Calu3 (cell line): ENCODE measurements around the gene DCHS2. TPM values are rescaled to one million over a fixed set of nuclear protein-coding genes. Genes with fewer than 3 reads are reported as not detected.

Experiments used
- BruUV-seq: library from RNA; stranded (reverse); fragments of 400-500 nt; replicated peaks from 2 replicates; lab custom pipeline; 2021; lab: Mats Ljungman, UMichigan
- CTCF ChIA-PET: fragments of 300-600 bp; sonication (Branson Sonifier 250); formaldehyde crosslinking; loops from one replicate; lab custom pipeline; 2022; ENCODE audit warnings: antibody characterized with exemption; lab: Charles Lee
- DNase-seq: peaks from one replicate; pipeline ENCODE4 v3.0.0; 2022
- H3K27ac Mint-ChIP-seq: one replicate; pipeline ENCODE4 v1.8.0; 2022; ENCODE audit warnings: mixed read lengths; ENCODE audit not compliant: unreplicated experiment
- H3K27me3 Mint-ChIP-seq: one replicate; pipeline ENCODE4 v1.8.0; 2022; ENCODE audit warnings: mixed read lengths; ENCODE audit not compliant: unreplicated experiment
- H3K36me3 Mint-ChIP-seq: one replicate; pipeline ENCODE4 v1.8.0; 2022; ENCODE audit warnings: mild to moderate bottlenecking, moderate library complexity, mixed read lengths; ENCODE audit not compliant: insufficient read depth, unreplicated experiment
- H3K4me1 Mint-ChIP-seq: one replicate; pipeline ENCODE4 v1.8.0; 2022; ENCODE audit warnings: mild to moderate bottlenecking, low read depth, mixed read lengths; ENCODE audit not compliant: unreplicated experiment
- H3K4me3 Mint-ChIP-seq: one replicate; pipeline ENCODE4 v1.8.0; 2022; ENCODE audit warnings: mild to moderate bottlenecking, low read depth, moderate library complexity, mixed read lengths; ENCODE audit not compliant: unreplicated experiment
- H3K9me3 Mint-ChIP-seq: one replicate; pipeline ENCODE4 v1.8.0; 2022; ENCODE audit warnings: low read depth, mixed read lengths; ENCODE audit not compliant: unreplicated experiment
- intact Hi-C: fragments of 100-400 bp; cut with micrococcal nuclease; formaldehyde crosslinking; loops from one replicate; pipeline ENCODE4 v1.10.0; 2022; ENCODE audit not compliant: unreplicated experiment
- total RNA-seq: library from RNA; stranded (reverse); gene quantifications from 2 replicates; pipeline ENCODE4 v1.2.3, GENCODE V29; 2022
- TF ChIP-seq, protein P1 (sequence below): fragments of 200-600 bp; IDR thresholded peaks from one replicate; pipeline ENCODE4 v1.8.0; 2022; ENCODE audit warnings: antibody characterized with exemption; ENCODE audit not compliant: unreplicated experiment

DCHS2 gene
- total RNA-seq, 1 experiment from 2014 or later = 0.07 TPM

DNA sequence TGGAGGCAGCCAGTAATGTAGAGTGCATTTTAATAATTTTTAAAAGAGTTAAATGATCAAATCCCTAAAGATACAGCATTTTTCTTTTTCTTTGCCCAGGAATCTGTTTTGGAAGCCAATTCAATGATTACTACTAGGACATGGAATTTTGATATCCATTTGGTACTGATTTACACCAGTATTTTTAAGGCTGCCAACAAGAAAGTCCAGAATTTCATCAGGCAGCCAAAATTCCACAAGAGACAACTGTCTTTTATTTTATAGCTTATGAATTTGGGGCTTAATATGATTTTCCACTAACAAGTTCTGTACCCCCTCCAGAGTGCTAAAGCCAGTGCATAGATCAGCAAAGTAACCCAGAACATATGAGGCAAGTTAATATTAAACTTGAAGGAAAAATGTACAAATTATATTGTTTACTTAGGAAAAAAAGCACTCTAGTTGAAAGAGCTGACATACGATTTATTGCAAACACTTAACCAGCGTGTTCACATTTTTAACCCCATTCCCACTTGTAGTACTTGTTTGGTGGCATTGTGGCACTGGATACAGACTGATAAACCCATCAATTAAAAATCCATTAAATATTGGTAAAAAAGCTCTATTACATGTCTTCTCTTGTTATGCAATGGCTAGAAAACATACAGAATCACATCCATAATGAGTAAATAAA lies 259.7 kb downstream of the DCHS2 start:
- H3K4me3 Mint-ChIP-seq = no peak overlapping the region
- BruUV-seq = no TSS peak
- intact Hi-C loops = no loop called here
- H3K36me3 Mint-ChIP-seq = no peaks in the 10 kb centered on the region
- no peaks in the 10 kb centered on the region for H3K4me1 Mint-ChIP-seq
- TF ChIP-seq, protein P1, sequence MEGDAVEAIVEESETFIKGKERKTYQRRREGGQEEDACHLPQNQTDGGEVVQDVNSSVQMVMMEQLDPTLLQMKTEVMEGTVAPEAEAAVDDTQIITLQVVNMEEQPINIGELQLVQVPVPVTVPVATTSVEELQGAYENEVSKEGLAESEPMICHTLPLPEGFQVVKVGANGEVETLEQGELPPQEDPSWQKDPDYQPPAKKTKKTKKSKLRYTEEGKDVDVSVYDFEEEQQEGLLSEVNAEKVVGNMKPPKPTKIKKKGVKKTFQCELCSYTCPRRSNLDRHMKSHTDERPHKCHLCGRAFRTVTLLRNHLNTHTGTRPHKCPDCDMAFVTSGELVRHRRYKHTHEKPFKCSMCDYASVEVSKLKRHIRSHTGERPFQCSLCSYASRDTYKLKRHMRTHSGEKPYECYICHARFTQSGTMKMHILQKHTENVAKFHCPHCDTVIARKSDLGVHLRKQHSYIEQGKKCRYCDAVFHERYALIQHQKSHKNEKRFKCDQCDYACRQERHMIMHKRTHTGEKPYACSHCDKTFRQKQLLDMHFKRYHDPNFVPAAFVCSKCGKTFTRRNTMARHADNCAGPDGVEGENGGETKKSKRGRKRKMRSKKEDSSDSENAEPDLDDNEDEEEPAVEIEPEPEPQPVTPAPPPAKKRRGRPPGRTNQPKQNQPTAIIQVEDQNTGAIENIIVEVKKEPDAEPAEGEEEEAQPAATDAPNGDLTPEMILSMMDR = no peak
- CTCF ChIA-PET = interaction anchor here (0.6 kb wide), 1 partner anchor 18 kb away, joined by 3 read pairs; no protein-coding TSS in a partner anchor
- no peak overlapping the region for H3K27ac Mint-ChIP-seq
- no peak for DNase-seq
- peaks cover 23% of the 10 kb centered on the region for H3K27me3 Mint-ChIP-seq
- H3K9me3 Mint-ChIP-seq = no peaks in the 10 kb centered on the region

DNA sequence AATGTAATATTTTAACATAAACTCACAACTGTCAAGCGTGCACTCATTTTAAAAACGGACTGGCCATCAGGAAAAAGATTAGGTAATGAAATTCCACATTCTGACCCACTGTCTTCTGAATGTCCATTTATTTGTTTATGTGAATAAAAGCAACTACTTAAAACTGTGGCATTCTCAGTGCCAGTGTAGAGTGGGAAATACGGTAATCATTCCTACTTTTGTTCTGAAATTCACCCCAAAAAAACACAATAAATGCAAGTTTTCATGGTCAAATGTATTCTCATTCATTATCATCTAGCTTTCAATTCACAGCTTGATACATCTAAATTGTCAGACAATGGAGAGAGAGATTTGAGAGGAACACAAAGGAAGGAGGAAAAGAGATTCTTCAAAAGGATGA lies 260.9 kb downstream of the DCHS2 start:
- DNase-seq = no peak
- no peaks in the 10 kb centered on the region for H3K36me3 Mint-ChIP-seq
- H3K4me3 Mint-ChIP-seq = no peak overlapping the region
- H3K27me3 Mint-ChIP-seq = peaks cover 15% of the 10 kb centered on the region
- no peak overlapping the region for H3K27ac Mint-ChIP-seq
- BruUV-seq = no TSS peak
- H3K9me3 Mint-ChIP-seq = no peaks in the 10 kb centered on the region
- intact Hi-C loops = no loop called here
- H3K4me1 Mint-ChIP-seq = no peaks in the 10 kb centered on the region
- TF ChIP-seq, protein P1 = no peak
- CTCF ChIA-PET = no interaction called here

DNA sequence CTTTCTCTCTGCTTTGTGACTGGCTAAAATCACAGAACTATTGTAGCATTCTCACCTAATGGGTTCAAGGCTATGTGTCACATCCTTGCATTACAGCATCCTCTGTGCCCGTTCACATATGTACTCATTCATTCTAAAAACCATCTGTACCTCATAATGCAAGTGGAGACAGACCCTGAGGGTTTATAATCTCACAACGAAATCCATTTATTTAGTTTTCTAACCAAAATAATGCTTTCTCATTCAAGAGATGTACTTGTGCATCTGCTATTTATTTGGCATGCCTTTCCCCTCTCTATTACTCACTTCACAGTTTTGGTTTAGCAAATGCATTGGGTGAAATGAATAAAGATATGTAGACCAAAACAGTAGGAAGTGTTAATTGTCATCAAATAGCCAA lies 261.5 kb downstream of the DCHS2 start:
- CTCF ChIA-PET = no interaction called here
- TF ChIP-seq, protein P1 = no peak
- Mint-ChIP-seq H3K4me1 (no peaks in the 10 kb centered on the region), H3K36me3 (no peaks in the 10 kb centered on the region), H3K27me3 (peaks cover 8% of the 10 kb centered on the region), H3K4me3 (no peak overlapping the region), H3K27ac (no peak overlapping the region), H3K9me3 (peaks cover 3% of the 10 kb centered on the region)
- intact Hi-C loops = no loop called here
- DNase-seq = no peak
- no TSS peak for BruUV-seq

DNA sequence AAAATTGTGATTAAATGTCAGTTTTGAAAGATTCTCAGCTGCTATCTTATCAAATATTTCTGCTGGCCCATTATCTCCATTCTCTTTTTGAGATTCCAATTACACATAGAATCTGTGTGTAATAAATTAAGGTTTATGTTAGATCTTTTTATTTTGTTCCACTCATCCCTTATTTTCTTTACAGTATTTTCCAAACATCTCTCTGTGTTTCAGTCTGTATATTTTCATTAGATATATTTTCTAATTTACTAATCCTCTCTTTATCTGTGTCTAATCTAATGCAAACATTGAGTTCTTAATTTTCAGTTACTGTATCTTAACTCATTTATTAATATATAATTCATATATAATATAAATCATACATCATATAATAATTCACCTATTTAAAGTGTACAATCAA lies 268.7 kb downstream of the DCHS2 start:
- H3K27me3 Mint-ChIP-seq = no peaks in the 10 kb centered on the region
- CTCF ChIA-PET = interaction anchor here (0.6 kb wide), 1 partner anchor 179 kb away, joined by 3 read pairs; no protein-coding TSS in a partner anchor
- H3K36me3 Mint-ChIP-seq = no peaks in the 10 kb centered on the region
- H3K4me1 Mint-ChIP-seq = no peaks in the 10 kb centered on the region
- no TSS peak for BruUV-seq
- no peak overlapping the region for H3K4me3 Mint-ChIP-seq
- no peak overlapping the region for H3K27ac Mint-ChIP-seq
- H3K9me3 Mint-ChIP-seq = peaks cover 6% of the 10 kb centered on the region
- no peak for DNase-seq
- intact Hi-C loops = no loop called here
- TF ChIP-seq, protein P1 = no peak
